Mesenteric fat pad (tissue), 1 donor: ENCODE measurements around the gene RASAL1. TPM values are rescaled to one million over a fixed set of nuclear protein-coding genes. Genes with fewer than 3 reads are reported as not detected.

ENCODE experiments used
- DNase-seq: peaks from one replicate; pipeline ENCODE4 v3.0.0-alpha.2; 2020; ENCODE audit warnings: low spot score
- long read RNA-seq: library from polyadenylated mRNA; unstranded; transcript quantifications from one replicate; pipeline ENCODE4 v2.0.0, GENCODE V29; 2020
- total RNA-seq: library from RNA; stranded (reverse); fragmentation: NEBNext Ultra II Directional; extraction: Animal tissue kit (Norgen Biotek cat#: 25700); gene quantifications from one replicate; pipeline ENCODE4 v1.2.1, GENCODE V29; 2021
- donor health status: DM: yes; HTN: yes; CAD: no.

Gene RASAL1, protein sequence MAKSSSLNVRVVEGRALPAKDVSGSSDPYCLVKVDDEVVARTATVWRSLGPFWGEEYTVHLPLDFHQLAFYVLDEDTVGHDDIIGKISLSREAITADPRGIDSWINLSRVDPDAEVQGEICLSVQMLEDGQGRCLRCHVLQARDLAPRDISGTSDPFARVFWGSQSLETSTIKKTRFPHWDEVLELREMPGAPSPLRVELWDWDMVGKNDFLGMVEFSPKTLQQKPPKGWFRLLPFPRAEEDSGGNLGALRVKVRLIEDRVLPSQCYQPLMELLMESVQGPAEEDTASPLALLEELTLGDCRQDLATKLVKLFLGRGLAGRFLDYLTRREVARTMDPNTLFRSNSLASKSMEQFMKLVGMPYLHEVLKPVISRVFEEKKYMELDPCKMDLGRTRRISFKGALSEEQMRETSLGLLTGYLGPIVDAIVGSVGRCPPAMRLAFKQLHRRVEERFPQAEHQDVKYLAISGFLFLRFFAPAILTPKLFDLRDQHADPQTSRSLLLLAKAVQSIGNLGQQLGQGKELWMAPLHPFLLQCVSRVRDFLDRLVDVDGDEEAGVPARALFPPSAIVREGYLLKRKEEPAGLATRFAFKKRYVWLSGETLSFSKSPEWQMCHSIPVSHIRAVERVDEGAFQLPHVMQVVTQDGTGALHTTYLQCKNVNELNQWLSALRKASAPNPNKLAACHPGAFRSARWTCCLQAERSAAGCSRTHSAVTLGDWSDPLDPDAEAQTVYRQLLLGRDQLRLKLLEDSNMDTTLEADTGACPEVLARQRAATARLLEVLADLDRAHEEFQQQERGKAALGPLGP
- not detected for total RNA-seq
- long read RNA-seq = 0 reads

DNA sequence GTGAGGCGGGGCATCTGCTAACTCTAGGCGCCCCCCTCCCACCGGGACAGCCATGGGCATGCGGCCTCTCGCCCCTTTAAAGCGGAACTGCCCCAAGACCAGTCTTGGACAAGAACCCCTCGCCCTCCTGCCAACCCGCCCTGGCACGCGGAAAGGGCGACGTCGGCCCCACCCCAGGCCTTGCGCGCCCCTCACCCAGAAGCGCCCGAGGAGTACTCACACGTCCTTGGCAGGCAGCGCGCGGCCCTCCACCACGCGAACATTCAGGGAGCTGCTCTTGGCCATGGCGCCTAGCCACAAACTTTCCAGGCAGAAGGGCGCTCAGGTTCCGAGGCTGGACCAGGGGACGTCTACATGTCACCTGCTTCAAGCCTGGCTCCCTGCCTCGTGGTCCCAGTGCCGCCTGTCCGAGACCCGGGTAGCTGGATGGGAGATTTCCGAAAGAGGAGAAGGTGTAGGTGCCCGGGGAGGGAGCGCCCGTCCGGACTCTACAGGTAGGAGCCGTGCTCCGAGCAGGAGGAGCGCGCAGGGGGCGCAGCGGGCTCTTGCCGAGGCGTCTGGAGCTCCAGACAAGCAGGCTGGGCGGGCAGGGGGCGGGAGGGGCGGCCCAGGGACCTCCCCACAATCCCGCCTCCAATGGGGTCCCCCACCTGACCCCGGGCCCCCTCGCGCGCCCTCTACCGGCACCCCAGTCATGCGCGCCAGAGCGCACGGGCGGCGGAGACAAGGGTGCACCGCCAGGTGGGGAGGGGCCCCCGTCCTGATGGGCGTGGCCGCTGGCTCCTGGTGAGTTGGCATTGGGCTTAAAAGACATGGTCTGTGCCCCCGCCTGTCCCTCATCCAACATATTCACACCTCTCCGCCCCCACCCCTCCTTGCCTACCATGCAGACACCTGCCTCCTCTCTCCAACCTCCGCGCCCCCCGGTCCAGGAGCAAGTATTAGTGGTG is at the start of gene RASAL1:
Gene RASAL1 (minus strand): TSS at position 584 of the 950 bp plus-strand sequence. CDS start 299 bp downstream, at position 285.
- no peak for DNase-seq

DNA sequence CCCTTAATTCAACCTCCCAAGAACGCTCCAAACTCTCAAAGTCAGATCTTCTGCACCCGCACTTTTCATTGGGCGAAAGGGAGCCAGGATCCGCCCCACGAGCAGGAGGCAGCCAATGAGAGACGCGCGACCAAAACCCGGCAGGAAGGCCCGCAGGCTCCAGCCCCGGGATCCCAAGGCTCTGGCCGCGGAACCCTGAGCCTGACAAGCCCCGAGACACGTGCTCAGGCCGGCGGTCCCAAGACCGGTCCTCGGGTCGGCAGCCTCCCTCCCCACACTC is 49.3 kb upstream of the RASAL1 start:
- DNase-seq = peak; percentile 95

DNA sequence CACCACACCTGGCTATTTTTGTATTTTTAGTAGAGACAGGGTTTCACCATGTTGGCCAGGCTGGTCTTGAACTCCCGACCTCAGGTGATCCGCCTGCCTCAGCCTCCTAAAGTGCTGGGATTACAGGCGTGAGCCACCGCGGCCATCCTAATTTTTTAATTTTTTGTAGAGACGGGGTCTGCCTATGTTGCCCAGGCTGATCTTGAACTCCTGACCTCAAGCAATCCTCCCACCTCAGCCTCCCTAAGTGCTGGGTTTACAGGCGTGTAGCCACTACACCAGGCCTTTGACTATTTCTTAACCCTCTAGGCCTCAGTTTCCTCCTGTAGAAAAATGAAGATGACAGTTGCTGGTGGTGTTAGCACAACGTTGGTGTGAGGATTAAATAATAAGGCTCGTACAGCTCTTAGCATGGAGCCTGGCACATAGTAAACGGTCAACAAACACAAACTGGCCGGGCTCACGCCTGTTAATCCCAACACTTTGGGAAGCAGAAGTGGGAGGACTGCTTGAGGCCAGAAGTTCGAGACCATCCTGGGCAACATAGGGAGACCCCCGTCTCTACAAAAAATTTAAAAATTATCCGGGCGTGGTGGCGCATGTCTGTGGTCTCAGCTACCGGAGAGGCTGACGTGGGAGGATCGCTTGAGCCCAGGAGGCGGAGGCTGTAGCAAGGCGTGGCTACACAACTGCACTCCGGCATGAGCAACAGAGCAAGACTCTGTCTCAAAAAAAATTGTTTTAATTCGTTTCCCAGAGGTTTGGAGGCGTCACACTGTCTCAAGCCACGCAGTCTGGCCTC is 48.7 kb upstream of the RASAL1 start:
- no peak for DNase-seq

DNA sequence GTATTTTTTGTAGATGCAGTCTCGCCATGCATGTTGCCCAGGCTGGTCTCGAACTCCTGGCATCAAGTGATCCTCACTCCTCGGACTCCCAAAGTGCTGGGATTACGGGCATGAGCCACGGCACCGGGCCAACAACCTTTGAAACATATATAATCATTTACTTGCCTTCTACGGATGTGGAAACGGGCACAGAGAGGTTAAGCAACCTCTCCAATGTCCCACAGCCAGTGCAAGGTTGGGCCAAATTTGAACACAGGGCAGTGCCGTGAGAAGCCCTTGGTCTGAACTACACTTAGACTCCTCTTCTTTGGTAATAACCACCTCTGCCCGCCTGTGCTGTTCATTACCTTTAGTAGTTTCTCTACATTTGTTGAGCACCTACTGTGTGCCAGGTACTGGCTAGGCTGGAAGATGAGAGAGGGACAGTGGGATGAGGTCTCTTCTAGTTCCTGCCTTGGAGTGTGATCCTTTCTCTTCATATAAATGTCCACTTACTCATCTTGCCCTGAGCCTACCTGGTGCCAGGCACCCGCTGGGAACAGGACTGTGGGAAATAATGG is 47.5 kb upstream of the RASAL1 start:
- DNase-seq = no peak

DNA sequence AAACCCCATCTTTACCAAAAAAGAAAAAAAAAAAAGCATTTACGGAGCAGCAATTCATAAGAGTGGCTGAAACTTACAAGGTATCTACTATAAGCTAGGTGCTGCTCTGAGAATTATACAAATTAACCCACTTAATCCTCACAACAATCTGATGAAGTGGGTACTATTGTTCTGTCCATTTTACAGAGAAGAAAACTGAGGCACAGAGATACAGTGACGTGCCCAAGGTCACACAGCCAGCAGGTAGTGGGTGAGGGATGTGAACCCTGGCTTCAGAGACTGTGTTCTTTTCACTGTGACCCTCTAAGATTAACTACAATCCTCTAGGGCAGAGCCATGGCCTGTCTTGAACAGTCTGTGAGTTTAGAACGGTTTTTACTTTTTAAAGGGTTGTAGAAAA is 46.4 kb upstream of the RASAL1 start:
- DNase-seq = no peak

DNA sequence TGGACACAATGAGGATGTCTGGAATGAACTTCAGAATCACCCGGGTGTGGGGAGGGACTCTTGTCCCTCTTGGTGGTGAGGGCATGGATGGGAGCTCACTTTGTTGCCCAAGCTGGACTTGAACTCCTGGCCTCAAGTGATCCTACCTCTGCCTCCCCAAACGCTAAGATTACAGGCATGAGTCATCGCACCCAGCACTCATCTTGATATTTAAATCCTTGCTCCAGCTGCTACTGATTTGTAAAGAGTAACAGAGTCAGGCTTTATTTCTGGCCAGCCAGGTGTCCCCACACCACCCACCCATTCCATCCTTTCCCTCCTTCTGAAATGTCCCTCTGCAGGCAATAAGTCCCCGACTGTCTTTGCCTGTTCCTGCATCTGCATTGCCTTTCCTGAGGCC is 44.8 kb upstream of the RASAL1 start:
- no peak for DNase-seq

DNA sequence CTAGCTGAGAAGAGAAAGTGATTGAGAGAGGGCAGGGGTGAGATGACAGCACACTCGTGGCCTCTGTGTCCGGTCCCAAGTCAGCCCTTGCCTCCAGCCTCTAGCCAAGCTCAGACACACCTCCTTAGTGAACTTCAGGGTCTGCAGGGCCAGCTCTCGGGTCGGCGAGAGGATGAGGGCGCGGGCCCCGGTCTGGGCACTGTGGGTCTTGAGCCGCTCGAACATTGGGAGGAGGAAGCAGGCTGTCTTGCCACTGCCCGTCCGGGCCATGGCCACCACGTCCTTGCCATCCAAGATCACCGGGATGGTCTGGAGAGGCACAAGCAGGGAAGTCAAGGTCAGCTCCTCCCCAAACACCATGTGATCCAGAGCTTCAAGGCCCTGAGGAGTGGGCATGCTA is 43.5 kb upstream of the RASAL1 start:
- no peak for DNase-seq

DNA sequence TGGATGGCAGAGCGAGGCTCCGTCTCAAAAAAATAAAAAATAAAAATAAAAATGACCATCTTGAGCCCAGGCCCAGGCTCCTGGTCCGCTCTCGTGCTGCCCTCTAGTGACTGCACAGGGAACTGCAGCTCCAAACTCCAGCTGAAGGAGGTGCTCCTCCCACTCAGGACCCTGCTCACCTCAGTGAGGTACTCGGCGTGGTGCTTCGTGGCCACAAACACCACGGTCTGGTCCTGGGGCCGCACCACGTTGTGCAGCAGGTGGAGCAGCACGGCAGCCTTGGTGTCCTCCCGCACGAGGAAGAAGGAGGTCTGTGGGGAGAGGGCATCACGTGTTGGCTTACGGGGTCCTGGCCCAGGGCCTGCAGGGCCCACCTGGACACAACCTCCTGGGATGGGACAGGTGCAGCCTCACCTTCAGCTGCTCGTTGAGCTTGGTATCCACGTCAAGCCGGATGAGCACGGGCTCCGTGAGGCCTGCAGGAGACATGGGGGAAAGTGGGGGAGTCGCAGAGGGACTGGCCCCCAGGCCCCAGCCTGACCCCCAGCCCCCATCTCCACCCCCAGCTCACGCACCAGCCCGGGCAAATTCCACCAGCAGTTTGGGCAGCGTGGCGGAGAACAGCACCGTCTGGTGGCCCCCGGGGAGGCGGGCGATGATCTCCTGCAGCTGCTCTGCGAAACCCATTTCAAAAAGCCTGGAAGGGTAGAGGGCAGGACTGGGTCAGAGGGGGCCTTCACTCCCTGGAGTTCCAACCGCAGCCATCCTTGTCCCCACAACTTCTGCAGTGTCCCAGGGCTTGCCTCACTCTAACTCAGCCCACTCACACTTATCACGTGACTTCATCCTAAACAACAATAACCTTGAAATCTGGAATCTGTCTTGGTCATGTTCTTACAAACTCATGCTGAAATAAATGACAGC is 39.2 kb upstream of the RASAL1 start:
- no peak for DNase-seq

DNA sequence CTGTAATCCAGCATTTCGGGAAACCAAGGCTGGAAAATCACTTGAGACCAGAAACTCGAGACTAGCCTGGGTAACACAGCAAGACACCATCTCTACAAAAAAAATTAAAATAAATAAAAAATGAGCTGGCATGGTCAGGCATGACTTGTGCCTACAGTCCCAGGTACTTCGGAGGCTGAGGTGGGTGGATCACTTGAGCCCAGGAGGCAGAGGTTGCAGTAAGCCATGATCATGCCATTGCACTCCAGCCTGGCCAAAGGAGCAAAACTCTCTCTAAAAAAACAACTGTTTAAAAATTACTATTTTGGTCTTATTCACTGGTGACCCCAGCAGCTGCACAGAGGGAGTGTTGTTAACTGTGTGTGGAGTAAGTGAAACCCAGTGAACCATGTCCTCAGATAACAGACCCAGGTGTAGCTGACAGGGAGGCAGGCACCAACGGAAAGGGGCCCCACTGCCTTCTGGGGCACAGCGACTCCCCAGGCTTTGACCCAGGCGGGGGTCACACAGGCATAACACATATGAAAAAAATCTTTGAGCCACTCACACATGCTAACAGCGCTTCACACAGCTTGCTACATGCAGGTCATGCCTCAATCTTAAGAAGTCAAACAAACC is 37.6 kb upstream of the RASAL1 start:
- no peak for DNase-seq

DNA sequence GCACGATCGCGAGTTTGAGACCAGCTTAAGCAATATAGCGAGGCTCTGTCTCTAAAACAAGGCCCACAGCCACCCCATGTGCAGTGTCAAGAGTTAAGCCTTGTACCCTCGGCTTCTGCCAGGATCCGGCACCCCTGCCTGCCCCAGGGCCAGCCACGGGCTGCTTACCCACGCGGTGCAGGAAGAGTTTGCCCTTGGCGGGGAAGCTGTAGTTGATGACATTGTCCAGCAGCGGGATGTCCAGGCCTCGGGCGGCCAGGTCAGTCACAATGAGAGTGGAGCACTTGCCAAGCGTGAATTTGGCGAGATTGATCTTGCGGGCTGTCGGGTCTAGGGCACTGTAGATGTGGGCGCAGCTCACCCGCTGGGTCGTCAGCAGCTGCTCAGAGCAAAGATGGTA is 36.6 kb upstream of the RASAL1 start:
- DNase-seq = no peak

DNA sequence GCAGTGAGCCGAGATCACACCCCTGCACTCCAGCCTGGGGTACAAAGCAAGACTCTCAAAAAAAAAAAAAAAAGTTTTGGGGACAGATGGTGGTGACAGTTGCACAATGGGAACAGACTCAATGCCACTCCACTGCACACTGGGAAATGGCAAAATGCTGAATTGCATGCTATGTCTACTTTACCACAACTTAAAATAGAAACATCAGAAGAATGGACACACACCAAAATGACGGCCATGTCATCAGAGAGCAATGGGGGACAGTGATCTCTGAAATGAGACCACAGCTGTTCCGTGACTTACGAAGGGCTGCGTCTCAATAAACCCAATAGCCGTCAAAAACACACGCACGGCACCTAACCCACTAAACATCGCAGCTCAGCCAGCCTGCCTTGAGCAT is 36.0 kb upstream of the RASAL1 start:
- DNase-seq = no peak

DNA sequence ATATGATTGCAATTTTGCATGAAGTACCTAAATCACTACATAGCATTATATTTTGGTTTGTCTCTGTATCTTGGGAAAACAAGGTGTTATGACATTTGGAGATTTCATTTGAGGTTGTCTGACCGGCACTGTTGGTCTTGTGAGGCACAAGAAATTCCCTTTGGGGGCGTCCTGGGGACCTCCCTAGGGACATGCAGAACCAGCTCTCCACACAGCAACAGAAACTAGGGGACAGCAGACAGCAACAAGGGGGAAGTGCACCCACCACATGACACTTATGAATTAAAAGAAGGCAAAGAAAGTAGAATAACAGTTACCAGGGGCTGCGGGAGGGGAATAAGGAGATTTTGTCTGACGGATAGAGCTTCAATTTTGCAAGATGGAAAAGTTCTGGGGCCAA is 35.4 kb upstream of the RASAL1 start:
- no peak for DNase-seq

DNA sequence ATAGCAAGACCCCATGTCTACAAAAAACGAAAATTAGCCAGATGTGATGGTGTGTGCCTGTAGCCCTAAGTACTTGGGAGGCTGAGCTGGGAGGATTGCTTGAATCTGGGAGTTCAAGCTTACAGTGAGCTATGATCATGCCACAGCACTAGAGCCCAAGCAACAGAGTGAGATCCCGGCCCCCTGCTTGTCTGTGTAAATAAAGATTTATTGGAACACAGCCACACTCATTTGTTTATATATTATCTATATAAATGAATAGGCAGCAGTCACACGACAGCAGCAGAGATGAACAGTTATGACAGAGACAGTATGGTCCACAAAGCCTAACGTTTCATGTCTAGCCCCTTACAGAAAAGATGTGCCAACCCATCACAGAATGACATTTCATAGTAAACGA is 34.9 kb upstream of the RASAL1 start:
- DNase-seq = no peak

DNA sequence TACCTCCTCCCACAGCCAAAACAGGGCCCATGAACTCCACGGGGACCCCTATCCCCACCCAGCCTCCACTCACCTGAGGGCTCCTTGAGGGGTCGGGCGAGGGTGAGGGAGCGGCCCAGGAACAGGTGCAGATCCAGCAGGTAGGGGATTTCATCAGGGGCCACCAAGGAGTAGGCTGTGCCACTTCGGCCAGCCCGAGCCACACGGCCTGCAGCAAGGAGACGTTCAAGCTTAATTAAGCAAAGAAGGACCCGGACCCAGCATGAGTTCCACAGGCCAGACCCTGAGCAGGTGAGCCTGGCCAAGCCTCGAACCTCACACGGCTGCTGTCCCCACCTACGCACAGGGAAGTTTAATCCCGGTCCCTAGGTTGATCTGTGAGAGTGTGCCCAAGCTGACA is 34.1 kb upstream of the RASAL1 start:
- DNase-seq = no peak

DNA sequence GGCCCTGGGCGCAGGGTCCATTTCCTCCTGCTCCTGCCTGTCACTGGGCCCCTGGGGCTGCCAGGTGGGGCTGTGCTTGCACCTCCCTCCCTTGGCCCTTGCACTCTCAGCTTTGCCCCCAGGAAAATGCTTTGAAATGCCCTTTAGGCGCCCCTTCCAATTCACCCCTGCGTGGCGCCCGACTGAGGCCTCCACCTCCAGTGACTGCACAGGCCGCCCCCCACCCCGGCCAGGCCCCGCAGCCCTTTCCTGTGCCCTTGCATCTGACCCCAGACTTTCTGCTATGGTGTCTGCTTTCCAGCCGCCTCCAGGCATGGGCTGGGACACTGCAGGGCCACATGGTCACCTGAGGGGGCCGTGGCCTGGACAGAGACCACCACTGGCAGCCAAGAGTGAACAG is 32.3 kb upstream of the RASAL1 start:
- no peak for DNase-seq

DNA sequence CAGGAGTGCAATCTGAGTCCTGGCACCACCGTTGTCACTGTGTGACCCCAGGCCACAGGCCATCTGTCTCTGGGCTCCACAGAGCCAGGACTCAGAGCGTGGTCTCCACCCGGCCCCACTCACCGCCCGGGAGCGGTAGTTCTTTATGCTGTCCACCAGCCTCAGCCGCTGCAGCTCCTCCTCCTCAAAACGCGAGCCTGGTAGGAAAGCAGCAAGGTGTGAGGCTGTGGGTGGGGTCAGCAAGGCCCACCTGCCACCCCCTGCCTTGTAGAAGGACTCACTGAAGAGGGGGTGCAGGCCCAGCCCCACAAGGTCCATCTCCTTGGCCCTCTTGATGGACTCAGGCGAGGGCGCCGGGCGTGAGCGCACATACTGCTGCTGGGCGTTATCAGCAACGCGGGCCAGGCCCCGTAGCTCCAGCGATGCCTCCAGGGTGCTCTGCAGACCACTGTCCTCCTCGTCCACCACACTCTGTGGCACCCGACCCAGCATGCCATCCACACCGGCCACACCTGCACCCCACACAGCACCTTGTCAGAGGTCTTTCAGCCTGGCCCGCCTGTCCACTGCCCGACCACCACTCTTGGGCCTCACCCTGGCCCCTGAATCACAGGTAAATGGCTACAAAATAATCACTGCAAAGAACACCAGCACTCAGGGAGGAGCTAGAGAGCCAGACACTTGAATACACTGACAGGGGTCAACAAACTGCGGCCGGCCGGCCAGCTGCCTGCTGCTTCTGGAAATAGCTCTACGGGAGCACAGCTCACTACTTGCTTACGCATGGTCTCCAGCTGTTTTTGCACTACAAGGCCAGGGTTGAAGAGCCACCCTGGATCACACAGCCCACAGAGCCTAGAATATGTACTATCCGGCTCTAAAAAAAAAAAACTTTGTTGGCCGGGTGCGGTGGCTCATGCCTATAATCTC is 30.2 kb upstream of the RASAL1 start:
- DNase-seq = no peak

DNA sequence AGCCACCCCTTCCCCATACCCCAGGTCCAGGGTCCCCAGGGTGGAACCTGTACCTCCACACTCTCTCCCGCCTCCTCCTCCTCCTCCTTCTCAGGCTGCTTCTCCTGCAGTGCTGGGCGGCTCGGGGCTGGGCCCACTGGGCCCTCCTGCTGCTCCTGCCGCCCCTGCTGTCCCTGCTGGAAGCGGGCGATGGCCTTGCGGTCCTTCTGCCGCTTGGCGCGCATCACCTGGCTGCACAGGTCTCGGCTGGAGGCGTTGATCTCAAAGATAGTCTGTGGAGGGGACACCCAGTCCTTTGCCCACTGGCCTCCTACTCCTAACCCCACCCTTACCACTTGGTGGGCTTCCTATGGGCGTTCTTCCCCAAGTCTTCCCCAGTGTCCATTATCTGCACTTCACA is 28.5 kb upstream of the RASAL1 start:
- no peak for DNase-seq

DNA sequence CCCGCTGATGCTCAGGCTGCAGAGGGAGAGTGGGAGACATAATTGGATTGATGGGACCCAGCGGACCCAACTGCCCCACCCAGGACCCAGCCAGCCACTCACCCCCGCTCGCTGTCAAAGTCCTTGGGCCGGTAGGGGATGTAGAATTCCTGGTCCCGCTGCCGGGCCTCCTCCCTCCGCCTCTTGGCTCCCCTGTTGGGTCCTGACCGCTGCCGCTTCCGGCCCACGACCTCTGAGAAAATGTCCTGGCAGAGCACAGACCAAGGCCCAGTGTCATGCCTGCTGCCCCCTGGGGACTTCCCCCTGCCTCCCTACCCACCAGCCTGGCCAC is 27.4 kb upstream of the RASAL1 start:
- DNase-seq = no peak
